GM23338 (cell line): ENCODE measurements around the gene SPRY4. TPM values are rescaled to one million over a fixed set of nuclear protein-coding genes. Genes with fewer than 3 reads are reported as not detected.
"Not testable (repeated sequence)": the region's sequence is repeated elsewhere in the genome, so short reads cannot be mapped to it uniquely, and the experiment has no call there.

Source experiments
- ATAC-seq: fragments of 200-7000 bp; cut with Tn5 transposase; 3 replicates; pipeline ENCODE4 v1.9.1; 2020
- DNase-seq: peaks from one replicate; pipeline ENCODE4 v3.0.0-alpha.2; 2015; ENCODE audit warnings: low spot score
- H2AFZ ChIP-seq: fragments of 200-600 bp; sonication (generic); 2 replicates; pipeline ENCODE4 v1.8.0; 2016; ENCODE audit warnings: antibody characterized with exemption, mild to moderate bottlenecking, moderate library complexity
- H3F3A ChIP-seq: fragments of 200-600 bp; sonication (generic); replicated peaks from 2 replicates; pipeline ENCODE4 v1.8.0; 2017; ENCODE audit warnings: antibody characterized with exemption, mixed run types, low read depth
- H3K27ac ChIP-seq: fragments of 200-600 bp; sonication (generic); 2 replicates; pipeline ENCODE4 v1.6.1; 2016; ENCODE audit warnings: low read depth
- H3K27me3 ChIP-seq: fragments of 200-600 bp; sonication (generic); 2 replicates; pipeline ENCODE4 v1.8.0; 2016; ENCODE audit warnings: mild to moderate bottlenecking, mixed run types, moderate library complexity; ENCODE audit not compliant: insufficient read depth
- H3K36me3 ChIP-seq: fragments of 200-600 bp; sonication (generic); 2 replicates; pipeline ENCODE4 v1.8.0; 2016; ENCODE audit warnings: mild to moderate bottlenecking; ENCODE audit not compliant: insufficient read depth
- H3K4me1 ChIP-seq: fragments of 200-600 bp; sonication (generic); 2 replicates; pipeline ENCODE4 v1.8.0; 2016; ENCODE audit warnings: mild to moderate bottlenecking, moderate library complexity; ENCODE audit not compliant: insufficient read depth
- H3K4me2 ChIP-seq: fragments of 200-600 bp; sonication (generic); 2 replicates; pipeline ENCODE4 v1.7.1; 2017; ENCODE audit warnings: mixed run types
- H3K4me3 ChIP-seq: fragments of 200-600 bp; sonication (generic); 2 replicates; pipeline ENCODE4 v1.6.1; 2016; ENCODE audit warnings: mixed run types
- H3K79me2 ChIP-seq: fragments of 200-600 bp; sonication (generic); replicated peaks from 2 replicates; pipeline ENCODE4 v1.8.0; 2017; ENCODE audit warnings: mild to moderate bottlenecking; ENCODE audit not compliant: insufficient read depth
- H3K9me2 ChIP-seq: fragments of 200-600 bp; sonication (generic); 2 replicates; pipeline ENCODE4 v1.8.0; 2017; ENCODE audit not compliant: insufficient read depth
- H4K20me1 ChIP-seq: fragments of 200-600 bp; sonication (generic); replicated peaks from 2 replicates; pipeline ENCODE4 v1.8.0; 2017; ENCODE audit warnings: mild to moderate bottlenecking; ENCODE audit not compliant: insufficient read depth
- H3K27ac Mint-ChIP-seq: 2 replicates; pipeline ENCODE4 v1.8.0; 2020; ENCODE audit warnings: inconsistent platforms, mild to moderate bottlenecking, moderate library complexity, mixed read lengths
- H3K27me3 Mint-ChIP-seq: 3 replicates; pipeline ENCODE4 v1.8.0; 2022; ENCODE audit warnings: low read depth, mild to moderate bottlenecking, moderate library complexity, mixed read lengths, inconsistent platforms; ENCODE audit not compliant: insufficient read depth, poor library complexity
- H3K36me3 Mint-ChIP-seq: 3 replicates; pipeline ENCODE4 v1.8.0; 2021; ENCODE audit warnings: low read depth, mild to moderate bottlenecking, inconsistent platforms, moderate library complexity, mixed read lengths
- H3K4me1 Mint-ChIP-seq: 3 replicates; pipeline ENCODE4 v1.8.0; 2020; ENCODE audit warnings: mild to moderate bottlenecking, inconsistent platforms, mixed read lengths
- H3K4me3 Mint-ChIP-seq: 3 replicates; pipeline ENCODE4 v1.8.0; 2021; ENCODE audit warnings: moderate library complexity, mild to moderate bottlenecking, inconsistent platforms, mixed read lengths
- H3K9me3 Mint-ChIP-seq: 3 replicates; pipeline ENCODE4 v1.8.0; 2020; ENCODE audit warnings: moderate library complexity, mild to moderate bottlenecking, inconsistent platforms, mixed read lengths
- EZH2phosphoT487 ChIP-seq: fragments of 200-600 bp; sonication (generic); IDR thresholded peaks from one replicate; pipeline ENCODE4 v1.8.1; 2018; ENCODE audit warnings: antibody characterized with exemption; ENCODE audit not compliant: unreplicated experiment
- NANOG ChIP-seq: IDR thresholded peaks from 2 replicates; pipeline ENCODE4 v1.6.1; 2016; ENCODE audit warnings: antibody characterized with exemption, borderline replicate concordance
- STAT1 ChIP-seq: IDR thresholded peaks from one replicate; pipeline ENCODE4 v1.6.1; 2016; ENCODE audit warnings: antibody characterized with exemption; ENCODE audit not compliant: unreplicated experiment
- ZNF114 ChIP-seq: fragments of 250-450 bp; sonication (Bioruptor Pico); IDR thresholded peaks from 2 replicates; pipeline ENCODE4 v1.5.0; 2020; ENCODE audit warnings: mild to moderate bottlenecking, moderate library complexity
- polyA plus RNA-seq: library from polyadenylated mRNA; unstranded; fragments of >200 nt; fragmentation: Nextera tagmentation; extraction: Ambion mirVana; gene quantifications from 2 replicates; pipeline ENCODE4 v1.2.1, GENCODE V29; 2016
- total RNA-seq: library from RNA; depleted of rRNA; stranded (reverse); fragments of >200 nt; shearing (Covaris generic); gene quantifications from 2 replicates; pipeline ENCODE4 v1.2.3, GENCODE V29; 2014
- TF ChIP-seq, protein P1 (sequence below): IDR thresholded peaks from one replicate; pipeline ENCODE4 v1.6.1; 2018; ENCODE audit warnings: antibody characterized with exemption; ENCODE audit not compliant: unreplicated experiment
- TF ChIP-seq, protein P2 (sequence below): IDR thresholded peaks from 2 replicates; pipeline ENCODE4 v1.6.1; 2016; ENCODE audit warnings: antibody characterized with exemption

The SPRY4 gene
- total and polyA plus RNA-seq, 2 experiments from 2014 or later: 70.6 to 240 TPM

DNA sequence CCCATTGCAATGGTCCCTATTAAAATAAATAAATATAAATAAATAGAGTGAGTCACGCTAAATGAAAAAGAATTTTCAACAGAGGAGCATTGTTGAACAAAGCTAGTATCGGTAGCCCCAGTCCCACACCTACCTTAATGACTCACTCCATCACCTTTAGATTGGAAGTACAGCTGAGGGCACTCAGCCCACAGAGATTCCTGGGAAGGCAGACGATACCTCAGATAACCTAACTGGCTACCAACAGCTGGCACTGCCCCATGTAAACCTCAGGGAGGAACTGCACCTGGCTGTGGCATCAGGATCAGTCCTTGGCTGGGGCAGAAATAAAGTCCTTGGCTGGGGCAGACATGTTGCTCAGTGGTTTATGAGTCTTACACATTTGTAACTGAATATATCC, 49.3 kb downstream of the SPRY4 start (continued):
- TF ChIP-seq, protein P1, sequence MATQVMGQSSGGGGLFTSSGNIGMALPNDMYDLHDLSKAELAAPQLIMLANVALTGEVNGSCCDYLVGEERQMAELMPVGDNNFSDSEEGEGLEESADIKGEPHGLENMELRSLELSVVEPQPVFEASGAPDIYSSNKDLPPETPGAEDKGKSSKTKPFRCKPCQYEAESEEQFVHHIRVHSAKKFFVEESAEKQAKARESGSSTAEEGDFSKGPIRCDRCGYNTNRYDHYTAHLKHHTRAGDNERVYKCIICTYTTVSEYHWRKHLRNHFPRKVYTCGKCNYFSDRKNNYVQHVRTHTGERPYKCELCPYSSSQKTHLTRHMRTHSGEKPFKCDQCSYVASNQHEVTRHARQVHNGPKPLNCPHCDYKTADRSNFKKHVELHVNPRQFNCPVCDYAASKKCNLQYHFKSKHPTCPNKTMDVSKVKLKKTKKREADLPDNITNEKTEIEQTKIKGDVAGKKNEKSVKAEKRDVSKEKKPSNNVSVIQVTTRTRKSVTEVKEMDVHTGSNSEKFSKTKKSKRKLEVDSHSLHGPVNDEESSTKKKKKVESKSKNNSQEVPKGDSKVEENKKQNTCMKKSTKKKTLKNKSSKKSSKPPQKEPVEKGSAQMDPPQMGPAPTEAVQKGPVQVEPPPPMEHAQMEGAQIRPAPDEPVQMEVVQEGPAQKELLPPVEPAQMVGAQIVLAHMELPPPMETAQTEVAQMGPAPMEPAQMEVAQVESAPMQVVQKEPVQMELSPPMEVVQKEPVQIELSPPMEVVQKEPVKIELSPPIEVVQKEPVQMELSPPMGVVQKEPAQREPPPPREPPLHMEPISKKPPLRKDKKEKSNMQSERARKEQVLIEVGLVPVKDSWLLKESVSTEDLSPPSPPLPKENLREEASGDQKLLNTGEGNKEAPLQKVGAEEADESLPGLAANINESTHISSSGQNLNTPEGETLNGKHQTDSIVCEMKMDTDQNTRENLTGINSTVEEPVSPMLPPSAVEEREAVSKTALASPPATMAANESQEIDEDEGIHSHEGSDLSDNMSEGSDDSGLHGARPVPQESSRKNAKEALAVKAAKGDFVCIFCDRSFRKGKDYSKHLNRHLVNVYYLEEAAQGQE: no peak
- TF ChIP-seq ZNF114 (CRISPR knock-in tag) (no peak), NANOG (no peak), EZH2phosphoT487 (no peak), STAT1 (no peak)
- TF ChIP-seq, protein P2, sequence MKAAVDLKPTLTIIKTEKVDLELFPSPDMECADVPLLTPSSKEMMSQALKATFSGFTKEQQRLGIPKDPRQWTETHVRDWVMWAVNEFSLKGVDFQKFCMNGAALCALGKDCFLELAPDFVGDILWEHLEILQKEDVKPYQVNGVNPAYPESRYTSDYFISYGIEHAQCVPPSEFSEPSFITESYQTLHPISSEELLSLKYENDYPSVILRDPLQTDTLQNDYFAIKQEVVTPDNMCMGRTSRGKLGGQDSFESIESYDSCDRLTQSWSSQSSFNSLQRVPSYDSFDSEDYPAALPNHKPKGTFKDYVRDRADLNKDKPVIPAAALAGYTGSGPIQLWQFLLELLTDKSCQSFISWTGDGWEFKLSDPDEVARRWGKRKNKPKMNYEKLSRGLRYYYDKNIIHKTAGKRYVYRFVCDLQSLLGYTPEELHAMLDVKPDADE: no peak

DNA sequence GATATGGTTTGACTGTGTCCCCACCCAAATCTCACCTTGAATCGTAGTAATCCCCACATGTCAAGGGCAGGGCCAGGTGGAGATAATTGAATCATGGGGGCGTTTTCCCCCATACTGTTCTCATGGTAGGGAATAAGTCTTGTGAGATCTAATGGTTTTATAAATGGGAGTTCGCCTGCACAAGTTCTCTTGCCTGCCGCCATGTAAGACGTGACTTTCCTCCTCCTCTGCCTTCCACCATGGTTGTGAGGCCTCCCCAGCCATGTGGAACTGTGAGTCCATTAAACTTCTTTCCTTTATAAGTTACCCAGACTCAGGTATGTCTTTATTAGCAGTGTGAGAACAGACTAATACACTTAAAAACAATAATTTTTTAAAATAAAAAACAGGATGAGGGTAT, 52.2 kb downstream of the SPRY4 start:
- H3K27me3 ChIP-seq, H3K27ac ChIP-seq, H3K4me3 ChIP-seq, H3K27me3 Mint-ChIP-seq, DNase-seq, H3K4me2 ChIP-seq, H3K9me3 Mint-ChIP-seq, H3K27ac Mint-ChIP-seq, ATAC-seq, H3F3A ChIP-seq, H3K36me3 ChIP-seq, H3K9me2 ChIP-seq, H3K79me2 ChIP-seq, H2AFZ ChIP-seq, H3K4me3 Mint-ChIP-seq, H3K36me3 Mint-ChIP-seq, H4K20me1 ChIP-seq: not testable (repeated sequence)
- peaks cover 12% of the 10 kb centered on the region for H3K4me1 ChIP-seq
- H3K4me1 Mint-ChIP-seq: peaks cover 12% of the 10 kb centered on the region

DNA sequence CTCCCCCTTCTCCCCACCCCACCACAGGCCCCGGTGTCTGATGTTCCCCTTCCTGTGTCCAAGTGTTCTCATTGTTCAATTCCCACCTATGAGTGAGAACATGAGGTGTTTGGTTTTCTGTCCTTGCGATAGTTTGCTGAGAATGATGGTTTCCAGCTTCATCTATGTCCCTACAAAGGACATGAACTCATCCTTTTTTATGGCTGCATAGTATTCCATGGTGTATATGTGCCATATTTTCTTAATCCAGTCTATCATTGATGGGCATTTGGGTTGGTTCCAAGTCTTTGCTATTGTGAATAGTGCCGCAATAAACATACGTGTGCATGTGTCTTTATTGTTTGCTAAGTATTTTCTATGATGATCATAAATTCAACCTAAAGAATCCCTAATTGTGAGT, 60.7 kb downstream of the SPRY4 start:
- H3K4me3 ChIP-seq, H3K4me3 Mint-ChIP-seq, DNase-seq, H3K27me3 ChIP-seq, H3K36me3 ChIP-seq, H3F3A ChIP-seq, H2AFZ ChIP-seq, H3K4me2 ChIP-seq, H4K20me1 ChIP-seq, H3K79me2 ChIP-seq, H3K9me2 ChIP-seq, H3K9me3 Mint-ChIP-seq, H3K27ac Mint-ChIP-seq, ATAC-seq, H3K36me3 Mint-ChIP-seq, H3K27ac ChIP-seq: not testable (repeated sequence)
- Mint-ChIP-seq H3K4me1 (peaks cover 34% of the 10 kb centered on the region), H3K27me3 (peaks cover 11% of the 10 kb centered on the region)
- H3K4me1 ChIP-seq: peaks cover 35% of the 10 kb centered on the region
